Motor neuron (in vitro differentiated cells): ENCODE data around the gene CD164L2. TPM values are rescaled to one million over a fixed set of nuclear protein-coding genes. Genes with fewer than 3 reads are reported as not detected.
"Not testable (repeated sequence)": the region's sequence is repeated elsewhere in the genome, so short reads cannot be mapped to it uniquely, and the experiment has no call there.

Experiments used
- ATAC-seq, 8 experiments: fragments of 200-7000 bp; cut with Tn5 transposase; replicated peaks in 6 of 8; 2 replicates each; pipeline ENCODE4 v1.8.0; 2021; ENCODE audit warnings: mild to moderate bottlenecking in 8 of 8, moderate library complexity in 8 of 8
- H3K27ac ChIP-seq, 2 donors: fragments of 250-450 bp; sonication (Bioruptor Pico); 2 replicates each; pipeline ENCODE4 v1.9.0; 2021; ENCODE audit warnings: antibody characterized with exemption in 2 of 2, mild to moderate bottlenecking in 2 of 2, moderate library complexity in 1 of 2
- H3K4me1 ChIP-seq, 2 donors: fragments of 250-450 bp; sonication (Bioruptor Pico); replicated peaks in 1 of 2; 2 replicates each; pipeline ENCODE4 v1.6.1; 2021; ENCODE audit warnings: antibody characterized with exemption in 2 of 2, mild to moderate bottlenecking in 2 of 2, moderate library complexity in 1 of 2
- H3K4me3 ChIP-seq, 5 donors: fragments of 250-450 bp; sonication (Bioruptor Pico); 2 replicates each; pipeline ENCODE4 v1.9.0; 2021; ENCODE audit warnings: antibody characterized with exemption in 5 of 5, mild to moderate bottlenecking in 5 of 5, moderate library complexity in 4 of 5
- WGBS, 10 experiments: fragments of 450-650 bp; shearing (Covaris generic); methylation state at CpG; one replicate each; pipeline ENCODE4 v1.0.0; 2022; 5-methylcytosine and 5-hydroxymethylcytosine counted together
- in situ Hi-C, 9 experiments: fragments of 400-800 bp; cut with MboI; loops; one replicate each; pipeline ENCODE4 v1.15.0; 2021; ENCODE audit warnings: low sequenced_read_pairs in 9 of 9, low pct_unique_long_range_greater_than_20kb in 2 of 9; ENCODE audit not compliant: unreplicated experiment in 9 of 9
- total RNA-seq, 8 experiments: library from RNA; unstranded; fragments of 300-600 nt; gene quantifications; 2 replicates each; pipeline versions ENCODE4 v1.2.3 to v1.2.4, GENCODE V29; 2022

CD164L2 gene
- 1 to 10 TPM in 1 of 8 experiments, under 1 TPM in 6, not detected in 1; 0.11 to 1.6 (median 0.54) TPM for total RNA-seq

DNA sequence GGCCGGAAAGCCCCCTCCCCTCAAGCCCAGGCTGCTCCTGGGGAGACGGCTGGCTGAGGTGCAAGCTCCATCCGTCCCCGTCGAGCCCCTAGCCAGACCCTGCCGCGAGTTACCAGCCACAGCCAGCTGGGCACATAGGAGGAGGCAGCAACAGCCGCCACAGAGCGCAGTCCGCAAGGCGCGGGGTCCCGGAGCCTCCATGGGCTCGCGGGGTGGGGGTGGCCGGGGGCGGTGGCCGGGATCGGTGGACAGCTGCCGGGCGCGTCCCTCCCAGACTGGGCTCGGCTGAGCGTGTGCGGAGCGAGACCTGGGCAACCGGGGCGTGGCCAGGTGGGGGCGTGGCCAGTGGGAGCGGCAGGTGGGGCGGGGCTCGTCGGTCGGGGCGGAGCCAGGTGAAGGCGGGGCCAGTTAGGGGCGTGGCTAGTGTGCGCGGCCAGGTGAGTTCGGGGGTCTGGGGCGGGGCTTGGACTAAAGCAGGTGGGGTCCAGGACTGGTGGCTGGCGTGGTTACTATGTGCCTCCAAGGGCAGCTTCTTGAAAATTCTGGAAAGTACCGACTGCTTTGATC is at the start of gene CD164L2:
Gene CD164L2 (minus strand): TSS at position 295 of the 567 bp plus-strand sequence. CDS start 94 bp downstream, at position 201.
- 100% methylated on average over 1 of the region's 43 CpGs; no CpG with 5 or more reads in 9 of the 10 experiments for WGBS, 10 experiments
- in situ Hi-C loops = loop anchor here in 4 of 9 experiments (10.0 to 25.0 kb wide), 3 partner anchors 58 to 271 kb away; partner anchors contain the start of genes AHDC1 (in 2 of the 4) and TMEM222 (in 1 of the 4)
- Histone ChIP-seq H3K4me1 (peaks cover 4 to 6% of the 10 kb centered on the region in 2 donors), H3K4me3 (peak within 1 kb of the TSS in 2 of 5 donors; percentile 9 to 16), H3K27ac (no peak within 1 kb of the TSS)
- ATAC-seq = peak in 6 of 8 experiments; percentile 38 to 77 (median 70)

GRCh38 chr1:27432725-27433124 is 49.6 kb upstream of the CD164L2 start:
- H3K27ac ChIP-seq, H3K4me3 ChIP-seq, ATAC-seq, in situ Hi-C loops: not testable (repeated sequence)
- H3K4me1 ChIP-seq = peaks cover 14 to 30% of the 10 kb centered on the region in 2 donors
- WGBS, 10 experiments = 83 to 100% (median 100%) methylated on average over 1 of the region's 1 CpG; no CpG with 5 or more reads in 3 of the 10 experiments

GRCh38 chr1:27431601-27431940 is 48.4 kb upstream of the CD164L2 start:
- peaks cover 24 to 35% of the 10 kb centered on the region in 2 donors for H3K4me1 ChIP-seq
- in situ Hi-C loops = no loop called here

DNA sequence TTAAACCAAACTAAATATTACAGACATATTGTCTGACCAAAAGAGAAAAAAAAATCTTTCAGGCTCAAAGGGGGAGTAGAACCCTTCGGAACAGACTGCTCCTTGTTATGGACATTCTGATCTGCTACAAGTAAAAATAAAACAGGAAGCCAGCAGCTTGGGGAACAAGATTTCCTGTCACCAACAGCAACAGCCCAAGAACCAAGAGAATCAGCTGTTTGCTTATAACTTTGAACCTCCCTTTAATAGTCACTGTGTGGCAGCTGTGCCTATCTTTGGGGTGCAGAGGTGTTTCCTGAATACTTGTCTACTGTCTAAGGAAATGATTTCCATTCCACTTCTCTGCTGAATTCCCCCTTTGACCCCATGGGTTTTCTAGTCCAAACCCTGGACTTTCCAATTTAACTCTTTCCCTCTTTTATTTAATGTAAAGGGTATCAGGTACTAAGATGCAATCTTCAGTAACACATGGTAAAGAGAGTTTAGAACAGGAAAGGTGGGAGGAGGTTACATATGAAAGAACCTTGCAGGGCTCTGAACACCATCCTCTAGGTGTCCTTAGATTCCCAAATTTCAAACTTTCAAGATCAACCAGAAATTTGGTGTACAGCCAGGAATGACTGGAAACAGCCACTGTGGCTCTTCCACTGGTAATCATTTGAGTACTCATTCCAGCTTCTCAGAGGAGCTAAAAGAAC is 47.9 kb upstream of the CD164L2 start:
- no peak for ATAC-seq
- Histone ChIP-seq H3K4me3 (no peak overlapping the region), H3K4me1 (peaks cover 22 to 30% of the 10 kb centered on the region in 2 donors), H3K27ac (no peak overlapping the region)
- in situ Hi-C loops = no loop called here
- WGBS, 10 experiments = 88 to 100% (median 96%) methylated on average over 1 of the region's 1 CpG; no CpG with 5 or more reads in 4 of the 10 experiments

More at GRCh38 chr1:27431601-27431940, 48.4 kb upstream of the CD164L2 start:
- H3K27ac ChIP-seq = no peak overlapping the region
- H3K4me3 ChIP-seq = no peak overlapping the region
- WGBS, 10 experiments = 87 to 100% (median 100%) methylated on average over 2 of the region's 2 CpGs; no CpG with 5 or more reads in 3 of the 10 experiments
- no peak for ATAC-seq

- in situ Hi-C loops = no loop called here
- H3K4me3 ChIP-seq = no peak overlapping the region
- WGBS, 10 experiments = 29 to 69% (median 43%) methylated on average over 1 to 2 of the region's 2 CpGs; no CpG with 5 or more reads in 2 of the 10 experiments
- ATAC-seq = peak in 1 of 8 experiments; percentile 12
- peak overlapping the region in 1 of 2 donors; percentile 77 for H3K27ac ChIP-seq
- peaks cover 22 to 29% of the 10 kb centered on the region in 2 donors for H3K4me1 ChIP-seq
Measured at GRCh38 chr1:27429029-27429425, 45.9 kb upstream of the CD164L2 start.

DNA sequence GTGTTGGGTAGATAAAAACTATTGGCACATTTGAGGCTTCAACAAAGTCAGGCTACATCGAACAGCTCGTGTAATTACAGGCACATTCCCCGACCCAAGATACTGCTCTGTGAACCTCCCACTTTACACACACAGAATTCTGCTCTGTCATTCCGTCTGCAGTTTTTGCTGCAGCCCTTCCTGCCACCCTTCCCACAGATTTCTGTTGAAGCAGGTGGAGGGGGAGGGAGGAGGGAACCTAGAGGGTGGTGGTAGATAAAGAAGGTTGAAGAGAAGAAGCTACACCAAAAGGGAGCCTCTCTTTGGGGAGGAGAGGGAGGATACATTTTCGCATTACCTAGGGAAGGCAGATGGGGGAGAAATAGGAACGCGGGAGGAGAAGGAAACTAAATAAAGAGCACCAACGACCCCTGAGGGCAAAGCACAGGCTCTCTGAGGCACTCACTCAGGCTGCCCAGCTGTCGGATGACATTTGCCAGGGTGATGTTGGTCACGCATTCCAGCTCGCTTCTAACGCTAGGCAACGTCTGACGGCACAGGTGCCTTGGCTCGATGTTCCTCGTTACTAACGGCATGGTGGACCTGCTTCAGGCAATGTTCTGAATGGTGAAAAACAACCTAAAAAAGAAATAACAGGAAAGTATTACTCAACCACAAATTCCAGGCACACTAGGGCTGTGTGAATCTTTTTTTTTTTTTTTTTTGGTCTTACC is 45.3 kb upstream of the CD164L2 start:
- ATAC-seq = peak; percentile 30 to 88 (median 72)
- H3K27ac ChIP-seq = peak overlapping the region; percentile 46 to 77
- 8 to 80% (median 42%) methylated on average over 1 to 15 of the region's 17 CpGs; no CpG with 5 or more reads in 1 of the 10 experiments for WGBS, 10 experiments
- no peak overlapping the region for H3K4me3 ChIP-seq
- peaks cover 22 to 34% of the 10 kb centered on the region in 2 donors for H3K4me1 ChIP-seq
- in situ Hi-C loops = no loop called here

DNA sequence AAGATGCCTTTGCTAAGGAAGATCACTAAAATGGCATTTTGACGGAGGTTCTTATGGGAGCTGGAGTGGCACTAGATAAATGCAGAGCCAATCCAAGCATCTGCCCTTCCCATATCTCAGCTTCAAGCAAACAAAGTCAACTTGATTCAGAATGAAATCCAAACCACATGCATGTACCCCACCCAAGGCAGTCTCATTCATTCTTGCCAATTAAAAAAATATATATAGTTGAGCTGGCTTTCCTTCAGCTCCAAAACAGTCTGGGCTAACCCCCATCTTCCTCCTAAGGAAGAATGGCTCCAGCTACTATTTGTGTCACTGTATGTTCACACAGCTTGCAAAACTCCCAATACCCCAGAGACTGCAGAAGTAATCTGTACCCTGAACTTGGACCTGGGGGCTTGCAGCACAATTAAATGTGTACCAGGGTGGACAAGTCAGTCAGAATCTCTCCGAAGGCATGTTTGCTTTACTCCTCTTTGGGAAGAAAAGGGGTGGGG is 44.7 kb upstream of the CD164L2 start:
- peak in 5 of 8 experiments; percentile 20 to 70 (median 55) for ATAC-seq
- Histone ChIP-seq H3K27ac (peak overlapping the region in 1 of 2 donors; percentile 77), H3K4me1 (peaks cover 22 to 34% of the 10 kb centered on the region in 2 donors), H3K4me3 (no peak overlapping the region)
- 0 to 90% (median 70%) methylated on average over 1 to 2 of the region's 2 CpGs; no CpG with 5 or more reads in 3 of the 10 experiments for whole genome bisulfite sequencing, 10 experiments
- in situ Hi-C loops = no loop called here

DNA sequence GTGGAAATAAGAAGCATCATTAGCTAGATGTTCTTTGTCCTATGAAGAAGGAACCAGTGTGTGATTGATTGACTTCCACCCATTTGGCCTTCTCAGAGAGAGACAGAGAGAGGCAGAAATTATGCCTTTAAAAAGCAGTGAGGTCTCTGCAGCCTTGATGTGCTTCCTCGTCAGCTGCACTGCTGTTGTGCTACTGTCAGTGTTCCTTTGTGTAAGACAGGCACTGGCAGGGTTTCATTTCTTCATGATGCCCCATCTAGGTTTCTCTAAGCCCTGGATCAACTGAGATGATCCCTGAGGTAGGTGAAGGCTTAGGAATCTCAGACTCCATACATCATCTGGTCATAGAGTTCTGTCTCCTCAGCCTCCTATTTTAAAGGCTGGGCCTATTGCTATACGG is 44.2 kb upstream of the CD164L2 start:
- in situ Hi-C loops = no loop called here
- peak overlapping the region; percentile 22 to 77 for H3K27ac ChIP-seq
- WGBS, 10 experiments = 50 to 100% (median 91%) methylated on average over 1 to 2 of the region's 2 CpGs; no CpG with 5 or more reads in 3 of the 10 experiments
- H3K4me3 ChIP-seq = no peak overlapping the region
- peaks cover 22 to 34% of the 10 kb centered on the region in 2 donors for H3K4me1 ChIP-seq
- peak in 1 of 8 experiments; percentile 33 for ATAC-seq

GRCh38 chr1:27423709-27424108 is 40.6 kb upstream of the CD164L2 start:
- Histone ChIP-seq H3K4me1 (peaks cover 24 to 33% of the 10 kb centered on the region in 2 donors), H3K4me3 (no peak overlapping the region), H3K27ac (no peak overlapping the region)
- in situ Hi-C loops = loop anchor here in 1 of 9 experiments (25.0 kb wide), 1 partner anchor 214 kb away; the partner anchor contains the start of gene FGR
- no peak for ATAC-seq
- WGBS, 10 experiments = 53 to 100% (median 86%) methylated on average over 1 to 4 of the region's 4 CpGs; no CpG with 5 or more reads in 3 of the 10 experiments

- in situ Hi-C loops = loop anchor here in 1 of 9 experiments (25.0 kb wide), 1 partner anchor 219 kb away; the partner anchor contains the start of gene FGR
- no peak overlapping the region for H3K4me3 ChIP-seq
- H3K4me1 ChIP-seq = peaks cover 16 to 20% of the 10 kb centered on the region in 2 donors
- WGBS, 10 experiments = 0 to 69% (median 37%) methylated on average over 1 to 11 of the region's 14 CpGs; no CpG with 5 or more reads in 1 of the 10 experiments
- peak in 7 of 8 experiments; percentile 98 to 100 (median 99) for ATAC-seq
- H3K27ac ChIP-seq = peak overlapping the region; percentile 52 to 77
Measured at GRCh38 chr1:27418326-27419185, 35.4 kb upstream of the CD164L2 start.

- Histone ChIP-seq H3K4me1 (peaks cover 16 to 20% of the 10 kb centered on the region in 2 donors), H3K4me3 (no peak overlapping the region), H3K27ac (peak overlapping the region; percentile 52 to 77)
- ATAC-seq = no peak
- 92 to 100% (median 97%) methylated on average over 1 to 3 of the region's 3 CpGs; no CpG with 5 or more reads in 4 of the 10 experiments for WGBS, 10 experiments
- in situ Hi-C loops = loop anchor here in 1 of 9 experiments (25.0 kb wide), 1 partner anchor 220 kb away; the partner anchor contains the start of gene FGR
Measured at GRCh38 chr1:27417713-27418112, 34.6 kb upstream of the CD164L2 start.
